ENCODE measurements around the gene DTNB.

Gene DTNB

DNA sequence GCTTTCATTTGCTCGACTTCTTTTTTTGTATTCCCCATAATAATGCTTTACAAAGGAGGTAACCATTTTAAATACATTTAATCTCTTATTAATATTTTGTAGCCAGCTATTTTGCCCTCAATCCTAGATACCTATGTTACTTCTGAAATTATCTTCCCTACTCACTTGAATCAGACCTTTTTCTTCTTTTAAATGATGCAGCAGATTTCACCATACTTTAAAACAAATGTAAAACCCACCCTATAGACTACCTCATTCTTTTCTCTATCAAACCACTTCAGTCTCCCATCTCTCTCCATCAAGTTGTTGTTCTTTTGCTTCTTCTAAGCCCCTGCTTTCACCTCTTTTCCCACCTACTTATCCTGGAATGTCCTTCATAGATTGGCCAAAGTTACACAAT, 180.2 kb downstream of the DTNB start:
- no peak for DNase-seq

DNA sequence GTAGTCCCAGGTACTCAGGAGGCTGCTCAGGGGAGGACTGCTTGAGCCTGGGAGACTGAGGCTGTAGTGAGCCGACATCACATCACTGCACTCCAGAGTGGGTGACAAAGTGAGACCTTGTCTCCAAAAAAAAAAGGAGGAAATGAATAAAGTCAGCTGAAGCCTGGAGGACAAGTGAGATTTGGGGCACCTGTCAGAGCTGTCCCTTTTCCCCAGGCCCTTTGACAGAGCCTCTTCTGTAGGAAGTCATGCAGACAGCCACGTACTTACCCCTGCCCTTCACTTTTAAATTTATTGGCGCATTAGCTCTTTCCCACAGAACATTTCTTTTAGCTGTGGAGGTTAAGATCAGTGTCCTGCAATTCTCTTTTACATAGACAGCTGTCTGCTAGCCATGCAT, 180.7 kb downstream of the DTNB start:
- no peak for DNase-seq

DNA sequence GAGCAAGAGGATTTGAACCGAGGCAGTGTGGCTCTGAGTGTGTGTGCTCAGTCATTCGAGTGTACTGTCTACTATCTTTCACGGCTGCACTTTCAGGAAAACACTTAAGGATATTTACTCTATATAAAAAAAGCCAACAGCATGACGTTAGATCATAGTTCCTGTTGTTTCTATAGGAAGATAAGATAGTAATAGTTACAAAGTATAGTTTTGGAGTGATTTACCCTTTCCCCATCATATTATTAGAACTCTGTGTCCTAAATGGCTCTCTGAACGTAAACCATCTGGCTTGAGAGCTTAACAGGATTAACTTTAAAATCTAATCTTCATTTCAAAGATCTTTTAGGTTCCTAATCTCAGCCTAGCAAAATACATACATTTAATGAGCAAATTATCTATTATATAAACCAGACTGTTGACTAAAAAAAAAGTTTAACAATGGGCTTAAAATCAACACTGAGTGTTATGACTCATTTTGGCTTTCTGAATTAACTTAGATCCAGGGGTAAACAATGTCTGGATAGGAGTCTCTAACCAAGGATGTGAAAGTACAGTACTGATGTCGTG, 181.3 kb downstream of the DTNB start:
- DNase-seq: no peak

DNA sequence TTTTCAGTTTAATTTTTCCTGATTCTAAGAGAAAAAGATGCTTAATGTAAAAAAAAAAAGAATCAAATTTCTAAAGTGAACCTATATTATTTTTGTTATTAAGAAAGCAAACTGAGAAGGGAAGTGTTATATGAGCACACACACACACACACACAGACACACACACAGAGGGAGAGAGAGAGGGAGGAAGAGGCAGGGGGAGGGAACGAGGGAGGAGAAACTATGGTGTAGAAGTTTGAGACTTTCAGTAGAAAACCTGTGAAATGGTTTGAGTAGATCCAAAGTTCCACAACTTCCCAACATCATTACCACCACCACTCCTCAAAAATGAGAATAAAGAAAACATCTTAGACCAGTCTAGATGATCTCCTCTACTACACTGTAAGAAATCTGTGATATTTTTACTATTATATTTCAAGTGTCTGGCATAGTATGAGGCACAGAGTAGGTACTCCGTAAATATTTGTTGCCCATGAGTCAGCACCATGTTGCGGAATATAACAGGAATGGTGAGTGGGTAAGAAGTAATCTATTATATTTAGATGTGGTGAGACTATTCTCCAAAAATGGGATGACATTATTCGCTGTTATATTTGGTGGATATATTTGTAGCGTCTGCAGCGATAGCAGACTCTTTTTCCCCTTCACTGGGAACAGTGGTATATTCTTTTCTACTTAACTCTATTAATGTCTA, 182.2 kb downstream of the DTNB start:
- no peak for DNase-seq

DNA sequence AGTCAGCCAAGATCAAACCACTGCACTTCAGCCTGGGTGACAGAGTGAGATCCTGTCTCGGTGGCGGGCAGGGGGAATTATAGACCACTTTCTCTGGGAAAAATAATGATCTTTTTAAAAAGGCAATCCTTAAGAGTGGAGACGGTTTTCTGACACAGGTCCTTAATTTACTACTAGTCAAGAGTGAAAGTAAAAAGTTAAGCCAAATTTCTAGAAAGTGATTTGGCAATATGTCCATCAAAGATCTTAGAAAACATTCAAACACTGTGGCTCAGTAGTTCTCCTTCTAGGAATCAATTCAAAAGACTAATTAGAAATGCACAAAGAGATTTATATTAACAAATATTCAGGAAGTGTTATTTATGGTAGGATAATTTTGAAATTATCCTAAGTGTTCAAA, 183.2 kb downstream of the DTNB start:
- no peak for DNase-seq

DNA sequence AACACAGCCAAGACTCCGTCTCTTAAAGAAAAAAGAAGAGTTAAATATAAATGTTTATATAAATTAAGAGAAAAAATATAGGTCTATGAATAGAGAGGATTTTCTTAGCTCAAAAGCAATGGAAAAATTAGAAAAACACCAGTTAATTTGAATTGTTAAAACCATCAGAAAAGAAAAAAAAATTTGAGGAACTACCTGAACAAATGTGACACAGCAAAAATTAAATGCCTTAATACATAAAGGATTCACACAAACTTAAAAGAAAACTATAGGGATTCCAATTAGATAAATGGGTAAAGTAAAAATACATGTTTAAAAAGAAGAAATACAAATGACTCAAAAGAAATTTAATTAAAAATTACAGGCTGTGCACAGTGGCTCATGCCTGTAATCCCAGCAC, 183.7 kb downstream of the DTNB start:
- no peak for DNase-seq

DNA sequence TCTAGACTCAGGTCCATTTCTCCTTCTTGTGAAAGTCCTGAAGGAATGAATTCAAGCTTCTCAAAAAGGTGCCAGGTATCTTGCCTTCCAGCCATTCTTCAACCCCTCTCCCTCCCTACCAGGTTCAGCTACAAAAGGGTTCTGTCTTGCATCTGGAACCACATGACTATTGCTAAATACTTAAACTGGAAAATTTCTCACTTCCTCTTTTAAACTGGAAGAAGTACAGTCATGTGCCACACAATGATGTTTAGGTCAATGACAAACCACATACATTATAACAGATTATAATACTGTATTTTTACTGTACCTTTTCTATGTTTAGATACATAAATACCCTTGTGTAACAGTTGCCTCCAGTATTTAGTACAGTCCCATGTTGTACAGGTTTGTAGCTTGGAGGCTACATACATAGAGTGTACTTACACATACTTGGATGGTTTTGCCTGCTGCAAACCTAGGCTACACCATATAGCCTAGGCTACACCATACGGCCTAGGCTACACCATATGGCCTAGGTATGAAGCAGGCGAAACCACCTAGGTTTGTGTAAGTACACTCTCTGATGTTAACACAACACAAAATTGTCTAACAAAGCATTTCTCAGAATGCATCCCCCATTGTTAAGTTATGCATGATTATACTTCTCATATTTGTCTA, 189.6 kb downstream of the DTNB start:
- DNase-seq: no peak

DNA sequence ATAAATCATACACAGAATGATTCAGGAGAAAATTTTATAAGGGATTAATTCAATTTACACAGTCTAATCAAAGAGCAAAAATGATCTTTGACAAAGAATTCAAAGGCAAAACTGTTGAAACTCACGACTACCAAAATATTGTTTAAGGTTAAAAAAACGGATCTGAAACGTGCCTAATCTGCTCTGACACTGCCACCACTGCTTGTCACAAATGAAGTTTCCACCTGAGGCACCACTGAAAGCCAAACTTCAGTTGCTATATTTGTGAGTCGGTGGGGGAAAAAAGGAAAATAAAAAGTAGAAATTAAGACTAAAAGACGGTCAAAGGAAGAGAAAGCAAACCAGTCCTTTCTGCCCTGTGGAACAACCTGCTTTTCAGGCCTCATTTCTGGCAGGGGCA, 191.0 kb downstream of the DTNB start:
- no peak for DNase-seq

DNA sequence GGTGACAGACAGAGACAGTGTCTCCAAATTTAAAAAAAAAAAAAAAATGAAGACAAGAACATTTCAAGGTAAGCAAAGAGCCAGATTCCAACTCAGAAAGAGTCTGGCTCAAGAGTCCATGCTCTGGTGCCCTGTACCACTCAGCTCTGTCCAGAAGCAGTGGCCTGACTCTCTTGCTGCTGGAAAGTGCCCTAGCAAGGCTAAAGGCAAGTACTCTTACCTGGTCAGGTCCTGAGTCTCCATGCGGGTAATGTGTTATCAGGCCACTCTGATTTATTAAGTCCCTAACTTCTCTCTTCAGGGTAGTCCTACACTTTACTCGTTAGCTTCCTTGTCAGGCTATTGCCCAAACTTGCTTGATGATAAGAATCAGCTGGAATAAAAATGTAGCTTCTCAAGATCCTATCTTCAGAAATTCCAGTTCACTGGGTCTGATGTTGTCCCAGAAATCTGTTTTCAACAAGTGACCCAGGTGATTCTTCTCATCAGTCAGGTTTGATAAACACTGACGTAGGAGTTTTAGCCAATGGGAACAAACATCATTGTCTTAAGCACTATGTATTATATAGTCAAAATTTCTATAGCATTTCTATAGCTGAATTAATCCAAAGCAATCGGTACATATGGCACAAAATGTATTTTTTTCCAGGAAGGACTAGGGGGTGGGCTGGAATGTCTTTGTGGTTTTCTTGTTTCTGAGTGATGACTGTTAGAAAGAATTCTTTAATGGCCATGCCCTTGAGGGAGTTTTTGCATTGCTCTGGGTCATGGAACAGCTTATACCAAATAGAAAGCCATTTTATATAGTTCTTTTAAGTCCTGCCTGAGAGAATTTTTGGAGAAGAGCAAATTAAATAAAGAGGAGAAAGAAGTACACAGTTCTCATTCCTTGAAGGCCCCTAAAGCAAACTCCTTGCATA, 191.7 kb downstream of the DTNB start:
- no peak for DNase-seq

DNA sequence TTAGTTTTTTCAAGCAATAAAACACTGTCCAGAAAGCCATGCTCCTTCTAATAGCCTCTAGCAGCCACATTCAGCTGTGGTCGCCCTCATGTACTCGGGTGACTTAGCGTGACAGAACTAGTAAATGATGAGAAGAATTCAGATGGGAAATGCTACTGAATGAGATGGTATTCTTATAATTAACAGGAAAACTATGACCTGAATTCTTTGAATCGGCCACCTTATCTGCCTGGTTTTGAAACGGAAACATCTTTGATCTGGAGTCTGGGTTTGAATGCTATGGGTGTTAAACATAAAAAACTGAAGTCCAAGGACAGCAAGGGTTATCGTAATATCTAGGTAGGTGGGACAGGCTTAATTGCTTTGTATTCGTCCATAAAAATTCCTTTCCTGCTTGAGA, 192.8 kb downstream of the DTNB start:
- DNase-seq: no peak

DNA sequence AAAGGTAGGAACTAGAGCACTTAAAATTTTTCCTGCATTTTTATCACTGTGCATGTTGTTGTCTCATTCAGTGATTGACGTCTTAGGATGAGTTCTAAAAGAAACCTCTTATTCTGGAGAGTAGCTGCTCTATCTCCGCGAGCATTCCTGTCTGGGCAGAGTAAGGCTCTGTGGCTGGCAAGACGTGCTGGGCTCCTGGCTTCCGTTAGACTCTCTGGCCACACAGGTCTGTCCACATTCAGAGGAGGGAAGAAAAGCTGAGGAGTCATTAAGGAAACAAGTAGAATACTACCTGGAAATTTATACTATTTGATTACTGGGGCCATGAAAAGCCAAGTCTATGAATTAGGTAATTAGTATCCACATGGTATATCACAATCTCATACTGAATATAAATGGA, 193.6 kb downstream of the DTNB start:
- no peak for DNase-seq

DNA sequence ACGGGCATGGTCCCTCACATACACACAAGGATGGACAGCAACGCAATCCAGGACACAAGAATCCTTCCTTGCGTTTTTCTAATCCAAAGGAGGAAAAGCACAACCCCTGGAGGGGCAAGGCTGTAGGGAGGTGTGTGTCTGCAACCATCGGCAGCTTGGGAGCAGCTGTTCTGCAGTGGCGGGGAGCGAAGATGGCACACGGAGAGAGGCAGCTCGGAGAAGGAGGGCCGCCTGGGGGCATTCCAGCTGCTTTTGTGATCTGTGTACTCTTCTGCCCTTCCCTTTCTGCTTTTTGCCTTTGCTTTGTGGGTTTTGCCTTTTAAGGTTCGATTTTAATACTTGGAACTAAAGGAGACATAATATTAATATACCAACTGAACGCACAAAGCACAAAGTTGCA, 194.6 kb downstream of the DTNB start:
- no peak for DNase-seq

DNA sequence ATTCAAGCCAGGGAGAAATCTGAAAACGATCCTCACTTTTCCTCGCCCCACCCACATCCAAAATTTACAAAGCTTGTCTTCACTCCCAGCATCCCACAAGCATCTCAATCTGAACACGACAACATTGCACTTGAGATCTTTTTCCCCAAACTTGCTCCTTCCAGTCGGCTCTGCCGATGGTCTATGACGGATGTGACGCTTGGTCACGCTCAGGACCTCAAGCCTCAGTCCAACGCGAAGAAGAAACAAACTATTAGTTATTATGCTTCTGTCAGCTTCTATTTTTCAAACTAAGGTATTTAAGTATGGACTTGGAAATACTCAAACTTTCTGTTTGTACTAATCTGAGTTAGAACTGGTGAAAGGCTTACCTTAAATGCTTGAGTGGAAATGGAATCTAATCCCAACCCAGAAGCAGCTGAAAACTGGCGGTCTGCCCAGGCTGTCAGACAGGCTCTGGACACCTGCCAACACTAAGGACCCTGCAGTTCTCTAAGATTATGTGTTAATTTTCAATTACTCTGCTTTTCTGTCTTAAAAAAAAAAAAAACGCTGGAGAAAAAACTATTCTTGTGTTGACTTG, 199.5 kb downstream of the DTNB start:
- no peak for DNase-seq

DNA sequence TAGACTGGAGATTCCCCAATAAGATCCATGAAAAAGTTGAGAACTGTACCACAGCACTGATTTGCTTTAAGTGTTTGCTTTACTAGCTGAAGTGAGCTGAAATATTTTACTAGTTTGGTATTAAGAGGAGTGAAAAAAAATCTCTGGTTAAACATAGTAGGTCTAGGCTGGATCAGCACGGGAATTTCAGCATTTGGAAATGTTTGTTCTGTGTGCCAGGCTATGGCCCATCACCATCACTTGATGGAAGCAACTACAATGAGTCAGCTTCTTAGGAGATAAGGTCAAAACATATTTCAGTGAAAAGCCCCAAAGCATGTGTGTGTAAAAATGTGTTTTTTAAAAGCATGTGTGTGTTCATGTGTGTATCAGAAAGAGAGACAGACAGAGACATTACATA, 200.2 kb downstream of the DTNB start:
- DNase-seq: no peak

DNA sequence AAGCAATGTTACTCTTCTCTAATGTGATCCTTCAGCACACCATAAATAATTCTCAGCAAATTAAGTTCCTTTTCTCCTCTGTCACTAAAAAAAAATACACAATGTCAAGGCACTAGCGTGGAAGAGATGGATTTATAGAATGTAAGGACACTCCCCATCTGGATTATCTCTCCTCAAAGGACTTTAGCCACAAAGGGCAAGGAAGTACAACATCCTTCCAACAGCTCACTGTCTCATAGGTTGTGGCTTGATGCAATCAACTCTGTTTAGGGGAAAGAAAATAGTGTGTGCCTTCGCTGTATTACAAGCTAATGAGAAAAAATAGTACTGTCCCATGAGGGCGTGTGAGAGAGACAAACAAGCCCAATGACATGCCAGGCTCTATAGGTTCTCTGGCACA, 202.6 kb downstream of the DTNB start:
- no peak for DNase-seq

DNA sequence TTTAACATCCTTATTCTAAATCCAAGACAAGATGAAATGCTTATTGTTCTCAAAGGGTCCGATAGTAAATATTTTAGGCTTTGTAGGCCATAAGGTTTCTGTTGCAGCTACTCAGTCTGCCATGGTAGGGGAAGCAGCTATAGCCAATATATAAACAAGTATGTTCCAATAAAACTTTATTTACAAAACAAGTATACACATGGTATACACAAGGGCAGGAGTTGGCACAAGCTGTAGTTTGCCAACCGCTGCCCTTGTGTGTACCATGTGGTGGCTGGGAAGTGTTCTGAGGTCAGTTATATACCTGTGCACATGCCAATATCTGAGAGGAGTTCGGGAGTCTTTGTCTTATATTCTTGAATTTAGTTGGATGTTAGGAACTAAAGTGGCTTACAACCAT, 205.6 kb downstream of the DTNB start:
- DNase-seq: no peak

DNA sequence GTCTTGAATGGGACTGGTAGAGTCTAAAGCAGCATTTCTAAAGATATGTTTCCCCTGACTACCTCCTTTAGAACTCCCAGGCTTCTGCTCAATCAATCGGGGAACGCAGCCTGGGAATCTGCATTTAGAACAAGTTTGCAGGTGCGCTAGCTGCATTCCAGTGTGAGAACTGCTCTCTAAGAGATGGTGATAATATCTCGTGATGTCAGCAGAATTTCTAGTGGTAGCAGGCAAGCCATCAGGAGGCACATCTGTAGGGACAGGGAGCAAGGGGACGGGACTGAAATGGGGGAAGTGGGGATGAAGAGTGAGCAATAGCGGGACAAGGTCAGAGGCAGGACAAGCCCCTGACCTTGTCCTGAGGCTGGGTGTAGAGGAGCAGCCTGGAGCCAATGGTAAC, 211.4 kb downstream of the DTNB start:
- DNase-seq: no peak

DNA sequence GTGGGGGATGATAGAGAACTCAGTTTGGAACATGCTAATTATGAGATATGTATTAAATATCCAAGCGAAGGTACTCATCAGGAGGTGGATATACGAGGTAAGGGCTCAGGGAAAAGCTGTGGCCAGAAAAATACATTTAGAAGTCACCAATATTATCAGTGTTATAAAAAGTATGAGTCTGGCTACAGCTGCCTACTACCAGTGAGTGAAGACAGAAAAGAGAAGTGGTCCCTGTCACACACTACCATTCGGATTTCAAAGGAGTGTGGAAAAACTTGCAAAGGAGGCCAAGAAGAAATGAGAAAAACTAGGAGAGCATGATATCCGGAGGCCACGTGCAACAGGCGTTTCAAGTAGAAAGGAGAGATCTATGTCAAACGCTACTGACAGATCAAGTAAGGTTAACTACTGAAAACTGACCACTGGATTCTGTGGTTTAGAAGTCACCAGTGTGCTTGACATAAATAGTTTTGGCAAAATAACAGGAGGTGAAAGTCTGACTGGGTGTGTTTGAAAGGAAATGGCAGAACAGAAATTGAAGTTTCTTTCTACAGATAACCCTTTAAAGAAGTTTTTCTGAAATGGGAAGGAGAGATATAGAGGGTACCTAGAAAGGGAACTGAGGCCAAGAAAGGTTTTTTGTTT, 213.0 kb downstream of the DTNB start:
- DNase-seq: no peak

DNA sequence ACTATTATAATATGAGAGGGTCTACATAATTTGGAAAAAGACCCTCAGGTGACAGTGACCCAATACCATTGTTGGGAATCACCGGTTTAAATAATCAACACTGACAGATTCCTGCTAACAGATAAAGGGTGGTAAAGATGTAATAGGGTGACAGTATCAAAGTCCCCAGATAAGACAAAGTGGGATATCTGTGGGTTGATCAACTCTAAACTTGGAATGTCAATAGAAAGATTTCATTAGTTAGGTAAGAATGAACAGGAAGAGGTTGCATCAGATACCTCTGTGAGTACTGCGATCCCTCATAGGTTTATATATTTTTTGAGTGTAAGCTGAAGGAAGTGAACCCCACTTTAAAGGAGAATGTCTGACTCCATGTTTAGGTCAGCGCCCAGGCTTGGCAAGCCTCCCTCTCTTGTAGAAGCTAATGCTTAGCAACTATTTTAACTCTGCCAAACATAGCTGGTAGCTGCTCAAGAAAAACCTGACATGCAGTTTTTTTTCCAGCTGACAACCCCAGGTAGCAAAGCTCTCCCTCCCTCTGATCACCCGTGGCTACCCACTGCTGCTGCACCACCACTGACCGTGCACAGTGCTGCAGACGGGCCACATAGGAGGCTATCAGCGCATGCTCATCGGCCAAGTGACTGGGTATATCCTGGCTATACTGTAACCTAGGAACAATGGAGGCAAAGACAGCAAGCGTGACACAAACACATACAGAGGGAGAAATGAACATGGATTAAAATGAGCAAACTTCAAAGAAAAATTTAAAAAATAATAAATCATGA, 218.4 kb downstream of the DTNB start:
- no peak for DNase-seq

DNA sequence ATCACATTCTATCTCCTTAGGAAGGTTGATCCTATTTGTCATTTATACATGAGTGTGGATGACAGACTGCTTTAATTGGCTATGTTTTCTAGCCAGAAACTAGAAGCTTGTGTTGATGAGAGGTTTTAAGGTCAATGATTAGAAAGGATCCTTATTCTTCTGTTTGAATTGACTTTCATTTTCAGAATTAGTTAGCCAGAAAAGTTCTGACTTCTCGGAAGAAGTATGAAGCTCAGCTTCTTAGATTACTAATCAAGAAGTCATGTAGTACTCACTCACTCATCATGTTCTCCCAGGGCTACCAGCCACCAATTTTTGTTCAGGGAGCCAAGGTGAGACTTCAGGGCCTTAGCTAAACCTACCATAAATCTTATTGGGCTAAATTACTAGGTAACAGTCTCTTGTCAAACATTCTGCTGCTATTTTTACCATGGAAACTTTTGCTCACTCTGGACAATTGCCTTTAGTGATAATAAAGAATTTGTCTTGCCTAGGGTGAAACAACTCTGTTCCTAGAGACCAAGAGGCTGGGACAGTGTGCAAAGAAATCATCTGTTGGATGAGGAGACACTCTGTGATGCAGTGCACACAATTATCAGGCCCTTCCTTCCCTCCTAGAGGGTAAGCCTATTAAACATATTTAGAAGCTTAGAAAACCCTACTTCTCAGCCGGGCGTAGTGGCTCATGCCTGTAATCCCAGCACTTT, 220.0 kb downstream of the DTNB start:
- peak; percentile 27 to 46 for DNase-seq

DNA sequence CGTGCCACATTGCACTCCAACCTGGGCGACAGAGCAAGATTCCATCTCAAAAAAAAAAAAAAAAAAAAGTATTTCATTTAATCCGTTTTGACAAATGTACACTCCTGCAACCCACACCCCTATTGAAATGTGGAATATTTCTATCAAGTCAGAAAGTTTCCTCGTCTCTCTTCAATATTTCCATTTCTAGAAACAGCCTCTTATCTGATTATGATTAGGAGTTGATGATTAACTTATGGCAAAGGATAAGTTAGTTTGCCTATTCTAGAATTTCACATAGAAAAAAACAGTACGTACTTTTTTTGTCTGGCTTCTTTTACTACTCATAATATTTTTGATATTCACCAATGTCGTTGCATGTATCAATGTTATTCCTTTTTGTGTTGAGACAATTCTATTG, 224.6 kb downstream of the DTNB start:
- DNase-seq: no peak
